H9 (cell line): ENCODE data around the gene MICA. TPM values are rescaled to one million over a fixed set of nuclear protein-coding genes. Genes with fewer than 3 reads are reported as not detected.
A peak's percentile ranks its signal among the peaks of the same experiment; 100 is the strongest.

Source experiments
- DNase-seq: peaks from one replicate; pipeline ENCODE4 v3.0.0-alpha.2; 2017
- H2AFZ ChIP-seq: one replicate; pipeline ENCODE4 v1.6.1; 2013; ENCODE audit warnings: mild to moderate bottlenecking, low read length, control low read depth, moderate library complexity
- H2AK5ac ChIP-seq: 2 replicates; pipeline ENCODE4 v1.6.1; 2013; ENCODE audit warnings: low read length, control low read depth, mixed read lengths; ENCODE audit not compliant: insufficient read length
- H2BK120ac ChIP-seq: one replicate; pipeline ENCODE4 v1.6.1; 2013; ENCODE audit warnings: low read depth, mild to moderate bottlenecking, low read length, control low read depth, inconsistent platforms; ENCODE audit not compliant: poor library complexity, severe bottlenecking
- H2BK12ac ChIP-seq: 2 replicates; pipeline ENCODE4 v1.6.1; 2013; ENCODE audit warnings: low read length, control low read depth, mixed read lengths, low read depth; ENCODE audit not compliant: insufficient read length
- H2BK15ac ChIP-seq: 2 replicates; pipeline ENCODE4 v1.6.1; 2013; ENCODE audit warnings: low read depth, low read length, control low read depth
- H2BK20ac ChIP-seq: one replicate; pipeline ENCODE4 v1.6.1; 2013; ENCODE audit warnings: low read depth, mild to moderate bottlenecking, low read length, control low read depth, inconsistent platforms; ENCODE audit not compliant: poor library complexity, severe bottlenecking
- H2BK5ac ChIP-seq: 2 replicates; pipeline ENCODE4 v1.6.1; 2013; ENCODE audit warnings: low read length, control low read depth, mixed read lengths; ENCODE audit not compliant: insufficient read length
- H3K14ac ChIP-seq: 2 replicates; pipeline ENCODE4 v1.6.1; 2013; ENCODE audit warnings: low read length, control low read depth; ENCODE audit not compliant: insufficient read depth
- H3K18ac ChIP-seq: 2 replicates; pipeline ENCODE4 v1.6.1; 2013; ENCODE audit warnings: low read depth, mild to moderate bottlenecking, mixed read lengths, low read length, control low read depth; ENCODE audit not compliant: insufficient read length
- H3K23ac ChIP-seq: 2 replicates; pipeline ENCODE4 v1.6.1; 2013; ENCODE audit warnings: low read length, control low read depth, mixed read lengths, low read depth; ENCODE audit not compliant: insufficient read length
- H3K23me2 ChIP-seq: 2 replicates; pipeline ENCODE4 v1.6.1; 2013; ENCODE audit warnings: low read depth, mild to moderate bottlenecking, mixed read lengths, low read length, control low read depth; ENCODE audit not compliant: insufficient read length, poor library complexity, severe bottlenecking
- H3K27ac ChIP-seq: 2 replicates; pipeline ENCODE4 v1.5.1; 2013; ENCODE audit warnings: low read length, control low read depth, mixed read lengths, low read depth; ENCODE audit not compliant: insufficient read length
- H3K27me3 ChIP-seq: 2 replicates; pipeline ENCODE4 v1.6.1; 2013; ENCODE audit warnings: low read length, control low read depth, inconsistent platforms; ENCODE audit not compliant: insufficient read depth
- H3K4ac ChIP-seq: 2 replicates; pipeline ENCODE4 v1.6.1; 2013; ENCODE audit warnings: low read depth, mild to moderate bottlenecking, control low read depth, inconsistent platforms, low read length, moderate library complexity
- H3K4me1 ChIP-seq: 2 replicates; pipeline ENCODE4 v1.6.1; 2013; ENCODE audit warnings: low read length, control low read depth, inconsistent platforms; ENCODE audit not compliant: insufficient read depth
- H3K4me2 ChIP-seq: 2 replicates; pipeline ENCODE4 v1.6.1; 2013; ENCODE audit warnings: low read length, control low read depth, mixed read lengths; ENCODE audit not compliant: insufficient read length, insufficient read depth
- H3K56ac ChIP-seq: 2 replicates; pipeline ENCODE4 v1.6.1; 2013; ENCODE audit warnings: low read depth, mild to moderate bottlenecking, mixed read lengths, low read length, control low read depth; ENCODE audit not compliant: insufficient read length
- H3K79me1 ChIP-seq: 2 replicates; pipeline ENCODE4 v1.6.1; 2013; ENCODE audit warnings: low read depth, mild to moderate bottlenecking, moderate library complexity, low read length, control low read depth, inconsistent platforms; ENCODE audit not compliant: insufficient read depth, poor library complexity, severe bottlenecking
- H3K79me2 ChIP-seq: 2 replicates; pipeline ENCODE4 v1.6.1; 2013; ENCODE audit warnings: low read length, control low read depth, inconsistent platforms; ENCODE audit not compliant: insufficient read depth
- H3K9ac ChIP-seq: 2 replicates; pipeline ENCODE4 v1.6.1; 2013; ENCODE audit warnings: low read length, control low read depth, mixed read lengths; ENCODE audit not compliant: insufficient read length; ENCODE audit errors: extremely low read depth
- H3K9me3 ChIP-seq: one replicate; pipeline ENCODE4 v1.6.1; 2013; ENCODE audit warnings: low read depth, low read length, inconsistent platforms; ENCODE audit not compliant: control insufficient read depth
- H3T11ph ChIP-seq: one replicate; pipeline ENCODE4 v1.6.1; 2013; ENCODE audit warnings: mild to moderate bottlenecking, low read length, control low read depth, inconsistent platforms
- H4K20me1 ChIP-seq: one replicate; pipeline ENCODE4 v1.6.1; 2013; ENCODE audit not compliant: control insufficient read depth, insufficient read length, insufficient read depth
- H4K5ac ChIP-seq: 2 replicates; pipeline ENCODE4 v1.6.1; 2013; ENCODE audit warnings: low read depth, mild to moderate bottlenecking, mixed read lengths, low read length, control low read depth; ENCODE audit not compliant: insufficient read length
- H4K8ac ChIP-seq: replicated peaks from 2 replicates; pipeline ENCODE4 v1.6.1; 2013; ENCODE audit warnings: low read length, control low read depth, mixed read lengths, low read depth; ENCODE audit not compliant: insufficient read length
- H4K91ac ChIP-seq: 2 replicates; pipeline ENCODE4 v1.6.1; 2013; ENCODE audit warnings: low read depth, mild to moderate bottlenecking, moderate library complexity, mixed read lengths, low read length, control low read depth; ENCODE audit not compliant: insufficient read length
- H3K27ac Mint-ChIP-seq, 3 experiments: 2 replicates in 2 of 3; 3 replicates in 1 of 3; pipeline ENCODE4 v1.8.0; 2020 to 2021; ENCODE audit warnings: mixed read lengths in 3 of 3, mild to moderate bottlenecking in 1 of 3, moderate library complexity in 1 of 3
- H3K27me3 Mint-ChIP-seq: 2 replicates; pipeline ENCODE4 v1.8.0; 2021; ENCODE audit warnings: low read depth, mild to moderate bottlenecking, moderate library complexity, mixed read lengths
- H3K36me3 Mint-ChIP-seq, 3 experiments: 2 replicates in 2 of 3; 3 replicates in 1 of 3; pipeline ENCODE4 v1.8.0; 2020 to 2021; ENCODE audit warnings: low read depth in 3 of 3, mixed read lengths in 3 of 3; ENCODE audit not compliant: insufficient read depth in 1 of 3
- H3K4me1 Mint-ChIP-seq, 2 experiments: 2 replicates each; pipeline ENCODE4 v1.8.0; 2020; ENCODE audit warnings: mixed read lengths in 2 of 2
- H3K4me3 Mint-ChIP-seq, 2 experiments: 2 replicates in 1 of 2; 3 replicates in 1 of 2; pipeline ENCODE4 v1.8.0; 2020 to 2021; ENCODE audit warnings: mild to moderate bottlenecking in 2 of 2, mixed read lengths in 2 of 2, moderate library complexity in 1 of 2
- H3K9me3 Mint-ChIP-seq, 2 experiments: 2 replicates in 1 of 2; 3 replicates in 1 of 2; pipeline ENCODE4 v1.8.0; 2020; ENCODE audit warnings: mild to moderate bottlenecking in 2 of 2, mixed read lengths in 2 of 2, moderate library complexity in 1 of 2
- CTCF ChIP-seq: fragments of 200-600 bp; sonication (generic); conservative IDR thresholded peaks from 3 replicates; pipeline ENCODE4 v1.8.0; 2021; ENCODE audit warnings: antibody characterized with exemption, mild to moderate bottlenecking
- WGBS: extraction: QIAGEN DNeasy Blood & Tissue Kit; methylation state at CpG from one replicate; pipeline ENCODE4 v1.1.7; 2013; ENCODE audit warnings: missing lambda C conversion rate, low lambda C conversion rate, mixed read lengths; ENCODE audit not compliant: insufficient read length; ENCODE audit errors: extremely low coverage; 5-methylcytosine and 5-hydroxymethylcytosine counted together
- total RNA-seq: library from RNA; stranded (reverse); gene quantifications from 2 replicates; pipeline ENCODE4 v1.2.1, GENCODE V29; 2021

The MICA gene
- total RNA-seq, 1 experiment from 2014 or later = 8.5 TPM

GRCh38 chr6:31366693-31367470 lies 36.5 kb upstream of the MICA start:
- Histone ChIP-seq H3T11ph (no peak overlapping the region), H3K79me1 (no peaks in the 10 kb centered on the region), H3K9ac (no peak overlapping the region), H2BK20ac (no peak overlapping the region), H3K23me2 (peaks cover 3% of the 10 kb centered on the region), H4K91ac (no peak overlapping the region), H4K5ac (no peak overlapping the region), H3K4me1 (no peaks in the 10 kb centered on the region), H2BK120ac (no peak overlapping the region), H3K14ac (no peak overlapping the region), H2AK5ac (no peak overlapping the region), H2BK5ac (no peak overlapping the region), H2BK12ac (no peak overlapping the region), H4K8ac (no peak overlapping the region), H3K56ac (no peak overlapping the region), H4K20me1 (no peaks in the 10 kb centered on the region), H3K27me3 (no peaks in the 10 kb centered on the region), H3K23ac (no peak overlapping the region), H2BK15ac (no peak overlapping the region), H3K9me3 (no peaks in the 10 kb centered on the region), H3K4ac (no peak overlapping the region), H2AFZ (no peak overlapping the region), H3K18ac (no peak overlapping the region), H3K27ac (no peak overlapping the region), H3K4me2 (peak overlapping the region; percentile 36), H3K79me2 (no peaks in the 10 kb centered on the region)
- Mint-ChIP-seq H3K27me3 (peaks cover 81% of the 10 kb centered on the region), H3K27ac (no peak overlapping the region), H3K4me1 (peaks cover 6 to 10% of the 10 kb centered on the region in 2 experiments), H3K36me3 (peaks cover 0 to 1% (median 0%) of the 10 kb centered on the region in 3 experiments; a peak in 2 of 7 replicates), H3K4me3 (peak overlapping the region; percentile 40 to 52; a peak in 4 of 5 replicates), H3K9me3 (peaks cover under 1 to 3% of the 10 kb centered on the region in 2 experiments; a peak in 3 of 5 replicates)
- TF ChIP-seq CTCF = peak; percentile 96
- no CpG with 5 or more reads among the region's 30 CpGs for WGBS
- peak; percentile 95 for DNase-seq
